A549 (cell line): ENCODE results near the gene SGIP1. TPM values are rescaled to one million over a fixed set of nuclear protein-coding genes. Genes with fewer than 3 reads are reported as not detected.

Experiments
- ATAC-seq, 2 experiments: fragments of 200-7000 bp in 1 of 2; fragments of >200 bp in 1 of 2; cut with Nextera tagmentation in 1 of 2; cut with Tn5 transposase in 1 of 2; 3 replicates each; pipeline versions ENCODE4 v1.8.0 to v1.9.1; 2018 to 2020; ENCODE audit warnings: mild to moderate bottlenecking in 1 of 2, moderate library complexity in 1 of 2
- CTCF ChIA-PET: fragments of 300-600 bp; sonication (Branson Sonifier 250); formaldehyde crosslinking; extraction: SDS; loops from one replicate; lab custom pipeline; 2021; ENCODE audit warnings: antibody characterized with exemption, inconsistent platforms; lab: Yijun Ruan, JAX
- POLR2A ChIA-PET: fragments of 350-600 bp; formaldehyde crosslinking; extraction: SDS; loops from one replicate; lab custom pipeline; 2021; ENCODE audit warnings: antibody characterized with exemption, inconsistent platforms; lab: Yijun Ruan, JAX
- DNase-seq, 2 experiments: peaks; one replicate each; pipeline versions ENCODE4 v3.0.0 to v3.0.0-alpha.2; 2011 to 2016; ENCODE audit warnings: low read depth in 1 of 2, low spot score in 1 of 2
- FAIRE-seq: peaks from 2 replicates; lab custom pipeline; 2011; peaks lifted over from hg19 to GRCh38; lab: Jason Lieb, UNC
- H3K27ac ChIP-seq, 2 experiments: fragments of >200 bp; sonication (Bioruptor Twin); formaldehyde crosslinking; 3 replicates each; pipeline ENCODE4 v1.5.1; 2016 to 2017
- H3K4me1 ChIP-seq: fragments of >200 bp; sonication (Bioruptor Twin); formaldehyde crosslinking; 3 replicates; pipeline ENCODE4 v1.6.1; 2016
- H3K4me2 ChIP-seq: fragments of >200 bp; sonication (Bioruptor Twin); formaldehyde crosslinking; 3 replicates; pipeline ENCODE4 v1.6.1; 2016
- H3K4me3 ChIP-seq: fragments of >200 bp; sonication (Bioruptor Twin); formaldehyde crosslinking; 3 replicates; pipeline ENCODE4 v1.5.1; 2016
- H3K9me3 ChIP-seq: fragments of >200 bp; sonication (Bioruptor Twin); formaldehyde crosslinking; 3 replicates; pipeline ENCODE4 v1.6.1; 2016
- BHLHE40 ChIP-seq: IDR thresholded peaks from 2 replicates; pipeline ENCODE4 v1.6.1; 2012; ENCODE audit warnings: low read depth, low read length, inconsistent platforms
- CBX2 ChIP-seq: fragments of 200-600 bp; sonication (generic); IDR thresholded peaks from 2 replicates; pipeline ENCODE4 v1.6.1; 2016; ENCODE audit warnings: low read depth, mild to moderate bottlenecking, borderline replicate concordance
- CEBPB ChIP-seq, 2 experiments: fragments of >200 bp in 1 of 2; sonication (Bioruptor Twin) in 1 of 2; formaldehyde crosslinking in 1 of 2; IDR thresholded peaks; 2 replicates each; pipeline ENCODE4 v1.6.1; 2012 to 2016
- CHD2 ChIP-seq: fragments of 150-350 bp; IDR thresholded peaks from 2 replicates; pipeline ENCODE4 v1.6.1; 2014; ENCODE audit warnings: low read length; ENCODE audit not compliant: partially characterized antibody
- EHMT2 ChIP-seq: fragments of 200-600 bp; sonication (generic); IDR thresholded peaks from 2 replicates; pipeline ENCODE4 v1.6.1; 2016; ENCODE audit warnings: antibody characterized with exemption, low read depth, mild to moderate bottlenecking, moderate library complexity
- ESRRA ChIP-seq: fragments of 150-350 bp; IDR thresholded peaks from 2 replicates; pipeline ENCODE4 v1.6.1; 2014; ENCODE audit warnings: mild to moderate bottlenecking, low read length, borderline replicate concordance
- FOSB ChIP-seq: fragments of 250-450 bp; sonication (Bioruptor Pico); IDR thresholded peaks from 2 replicates; pipeline ENCODE4 v1.5.0; 2020; ENCODE audit warnings: mild to moderate bottlenecking, moderate library complexity
- FOXS1 ChIP-seq: fragments of 250-450 bp; sonication (Bioruptor Pico); IDR thresholded peaks from 2 replicates; pipeline ENCODE4 v1.5.0; 2020; ENCODE audit warnings: mild to moderate bottlenecking, moderate library complexity
- HOXB5 ChIP-seq: fragments of 250-450 bp; sonication (Bioruptor Pico); IDR thresholded peaks from 2 replicates; pipeline ENCODE4 v1.5.0; 2020; ENCODE audit warnings: mild to moderate bottlenecking, moderate library complexity
- JUNB ChIP-seq: fragments of >200 bp; sonication (Bioruptor Twin); formaldehyde crosslinking; IDR thresholded peaks from 2 replicates; pipeline ENCODE4 v1.6.1; 2016
- KDM1A ChIP-seq: fragments of 200-600 bp; sonication (generic); IDR thresholded peaks from 2 replicates; pipeline ENCODE4 v1.6.1; 2016; ENCODE audit warnings: low read depth, mild to moderate bottlenecking
- MAFK ChIP-seq: fragments of 450-650 bp; IDR thresholded peaks from 2 replicates; pipeline ENCODE4 v1.6.1; 2014; ENCODE audit not compliant: partially characterized antibody
- NFE2L2 ChIP-seq: fragments of 150-350 bp; conservative IDR thresholded peaks from 2 replicates; pipeline ENCODE4 v1.6.1; 2014; ENCODE audit warnings: low read length
- NR3C1 ChIP-seq: fragments of >200 bp; sonication (Bioruptor Twin); formaldehyde crosslinking; IDR thresholded peaks from 3 replicates; pipeline ENCODE4 v1.6.1; 2017
- POLR2AphosphoS2 ChIP-seq: conservative IDR thresholded peaks from 2 replicates; pipeline ENCODE4 v1.6.1; 2012; ENCODE audit warnings: low read length, improper control_type of control experiment, inconsistent platforms
- RARB ChIP-seq: fragments of 250-450 bp; sonication (Bioruptor Pico); IDR thresholded peaks from 2 replicates; pipeline ENCODE4 v1.8.0; 2021; ENCODE audit warnings: mild to moderate bottlenecking, moderate library complexity
- RNF2 ChIP-seq: fragments of 200-600 bp; sonication (generic); IDR thresholded peaks from 2 replicates; pipeline ENCODE4 v1.6.1; 2016; ENCODE audit warnings: low read depth, mild to moderate bottlenecking, antibody characterized with exemption, moderate library complexity, borderline replicate concordance
- SMC3 ChIP-seq: fragments of >200 bp; sonication (Bioruptor Twin); formaldehyde crosslinking; IDR thresholded peaks from 3 replicates; pipeline ENCODE4 v1.6.1; 2018; ENCODE audit warnings: inconsistent platforms
- SREBF2 ChIP-seq: fragments of 450-650 bp; IDR thresholded peaks from 2 replicates; pipeline ENCODE4 v1.6.1; 2014; ENCODE audit warnings: mild to moderate bottlenecking, moderate library complexity
- TFCP2L1 ChIP-seq: fragments of 250-450 bp; sonication (Bioruptor Pico); IDR thresholded peaks from 2 replicates; pipeline ENCODE4 v1.5.0; 2021; ENCODE audit warnings: mild to moderate bottlenecking
- ZFP36 ChIP-seq: fragments of 450-650 bp; IDR thresholded peaks from 2 replicates; pipeline ENCODE4 v1.6.1; 2014; ENCODE audit warnings: borderline replicate concordance; ENCODE audit not compliant: partially characterized antibody
- ZNF302 ChIP-seq: fragments of 250-450 bp; sonication (Bioruptor Pico); IDR thresholded peaks from 2 replicates; pipeline ENCODE4 v1.9.0; 2021; ENCODE audit warnings: inconsistent platforms, mild to moderate bottlenecking, moderate library complexity
- WGBS: methylation state at CpG from one replicate; pipeline ENCODE4 v1.1.6; 2017; ENCODE audit errors: missing lambda C conversion rate; 5-methylcytosine and 5-hydroxymethylcytosine counted together
- polyA plus RNA-seq, 4 experiments: library from polyadenylated mRNA; depleted of rRNA in 3 of 4; stranded (reverse); fragments of >200 nt; fragmentation: RNase III in 1 of 4; extraction: RNeasy Plus Mini Kit Qiagen cat#74134 plus additional on column Dnase treatment in 1 of 4; gene quantifications; 2 replicates in 3 of 4; 3 replicates in 1 of 4; pipeline ENCODE4 v1.2.3, GENCODE V29; 2011 to 2017
- TF ChIP-seq, protein P1 (sequence below): fragments of >200 bp; sonication (Bioruptor Twin); formaldehyde crosslinking; IDR thresholded peaks from 3 replicates; pipeline ENCODE4 v1.5.1; 2016
- TF ChIP-seq, protein P2 (sequence below): fragments of 200-600 bp; sonication (generic); IDR thresholded peaks from 2 replicates; pipeline ENCODE4 v1.6.1; 2016; ENCODE audit warnings: antibody characterized with exemption, mild to moderate bottlenecking, moderate library complexity
- TF ChIP-seq, protein P3 (sequence below): fragments of 450-650 bp; IDR thresholded peaks from 2 replicates; pipeline ENCODE4 v1.6.1; 2014; ENCODE audit warnings: antibody characterized with exemption
- TF ChIP-seq, protein P4 (sequence below): fragments of >200 bp; sonication (Bioruptor Twin); formaldehyde crosslinking; IDR thresholded peaks from 2 replicates; pipeline ENCODE4 v1.6.1; 2016
- TF ChIP-seq, protein P5 (sequence below): fragments of 250-450 bp; sonication (Bioruptor Pico); IDR thresholded peaks from 2 replicates; pipeline ENCODE4 v1.5.0; 2021; ENCODE audit warnings: mild to moderate bottlenecking, moderate library complexity, borderline replicate concordance

The SGIP1 gene
- polyA plus RNA-seq, 2 of the 4 experiments (the other 2 are of a cell fraction): not detected

DNA sequence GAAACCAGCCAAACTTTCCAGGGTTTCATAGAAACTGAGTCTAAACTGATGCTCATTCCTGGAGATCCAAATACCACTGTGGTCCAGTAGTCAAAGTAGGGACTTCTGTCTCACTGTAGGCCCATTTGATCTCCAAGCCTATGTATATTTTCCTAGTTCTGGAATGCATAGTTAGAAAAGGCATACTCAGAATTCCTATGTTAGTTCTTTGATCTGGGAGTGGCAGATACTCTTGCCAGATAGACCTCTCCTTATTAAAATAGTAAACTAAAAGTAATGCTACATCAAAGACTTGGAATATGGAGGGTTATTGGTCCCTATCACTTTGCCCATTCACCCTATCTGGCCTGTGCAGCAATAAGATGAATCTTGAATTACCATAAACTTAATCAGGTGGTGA is 10.4 kb upstream of the SGIP1 start:
- H3K4me1 ChIP-seq: peaks cover 44% of the 10 kb centered on the region
- CTCF ChIA-PET: no interaction called here
- H3K9me3 ChIP-seq: no peaks in the 10 kb centered on the region
- no peak for ATAC-seq
- TF ChIP-seq HOXB5 (CRISPR knock-in tag) (no peak), CHD2 (no peak), RNF2 (no peak), ZFP36 (no peak), NR3C1 (no peak), CBX2 (no peak), BHLHE40 (no peak), EHMT2 (no peak), POLR2AphosphoS2 (no peak), ZNF302 (CRISPR knock-in tag) (no peak), SMC3 (no peak), RARB (CRISPR knock-in tag) (no peak), FOXS1 (CRISPR knock-in tag) (no peak), FOSB (CRISPR knock-in tag) (no peak), ESRRA (no peak)
- TF ChIP-seq, protein P1, sequence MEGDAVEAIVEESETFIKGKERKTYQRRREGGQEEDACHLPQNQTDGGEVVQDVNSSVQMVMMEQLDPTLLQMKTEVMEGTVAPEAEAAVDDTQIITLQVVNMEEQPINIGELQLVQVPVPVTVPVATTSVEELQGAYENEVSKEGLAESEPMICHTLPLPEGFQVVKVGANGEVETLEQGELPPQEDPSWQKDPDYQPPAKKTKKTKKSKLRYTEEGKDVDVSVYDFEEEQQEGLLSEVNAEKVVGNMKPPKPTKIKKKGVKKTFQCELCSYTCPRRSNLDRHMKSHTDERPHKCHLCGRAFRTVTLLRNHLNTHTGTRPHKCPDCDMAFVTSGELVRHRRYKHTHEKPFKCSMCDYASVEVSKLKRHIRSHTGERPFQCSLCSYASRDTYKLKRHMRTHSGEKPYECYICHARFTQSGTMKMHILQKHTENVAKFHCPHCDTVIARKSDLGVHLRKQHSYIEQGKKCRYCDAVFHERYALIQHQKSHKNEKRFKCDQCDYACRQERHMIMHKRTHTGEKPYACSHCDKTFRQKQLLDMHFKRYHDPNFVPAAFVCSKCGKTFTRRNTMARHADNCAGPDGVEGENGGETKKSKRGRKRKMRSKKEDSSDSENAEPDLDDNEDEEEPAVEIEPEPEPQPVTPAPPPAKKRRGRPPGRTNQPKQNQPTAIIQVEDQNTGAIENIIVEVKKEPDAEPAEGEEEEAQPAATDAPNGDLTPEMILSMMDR: no peak
- TF ChIP-seq, protein P2, sequence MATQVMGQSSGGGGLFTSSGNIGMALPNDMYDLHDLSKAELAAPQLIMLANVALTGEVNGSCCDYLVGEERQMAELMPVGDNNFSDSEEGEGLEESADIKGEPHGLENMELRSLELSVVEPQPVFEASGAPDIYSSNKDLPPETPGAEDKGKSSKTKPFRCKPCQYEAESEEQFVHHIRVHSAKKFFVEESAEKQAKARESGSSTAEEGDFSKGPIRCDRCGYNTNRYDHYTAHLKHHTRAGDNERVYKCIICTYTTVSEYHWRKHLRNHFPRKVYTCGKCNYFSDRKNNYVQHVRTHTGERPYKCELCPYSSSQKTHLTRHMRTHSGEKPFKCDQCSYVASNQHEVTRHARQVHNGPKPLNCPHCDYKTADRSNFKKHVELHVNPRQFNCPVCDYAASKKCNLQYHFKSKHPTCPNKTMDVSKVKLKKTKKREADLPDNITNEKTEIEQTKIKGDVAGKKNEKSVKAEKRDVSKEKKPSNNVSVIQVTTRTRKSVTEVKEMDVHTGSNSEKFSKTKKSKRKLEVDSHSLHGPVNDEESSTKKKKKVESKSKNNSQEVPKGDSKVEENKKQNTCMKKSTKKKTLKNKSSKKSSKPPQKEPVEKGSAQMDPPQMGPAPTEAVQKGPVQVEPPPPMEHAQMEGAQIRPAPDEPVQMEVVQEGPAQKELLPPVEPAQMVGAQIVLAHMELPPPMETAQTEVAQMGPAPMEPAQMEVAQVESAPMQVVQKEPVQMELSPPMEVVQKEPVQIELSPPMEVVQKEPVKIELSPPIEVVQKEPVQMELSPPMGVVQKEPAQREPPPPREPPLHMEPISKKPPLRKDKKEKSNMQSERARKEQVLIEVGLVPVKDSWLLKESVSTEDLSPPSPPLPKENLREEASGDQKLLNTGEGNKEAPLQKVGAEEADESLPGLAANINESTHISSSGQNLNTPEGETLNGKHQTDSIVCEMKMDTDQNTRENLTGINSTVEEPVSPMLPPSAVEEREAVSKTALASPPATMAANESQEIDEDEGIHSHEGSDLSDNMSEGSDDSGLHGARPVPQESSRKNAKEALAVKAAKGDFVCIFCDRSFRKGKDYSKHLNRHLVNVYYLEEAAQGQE: no peak
- TF ChIP-seq, protein P3, sequence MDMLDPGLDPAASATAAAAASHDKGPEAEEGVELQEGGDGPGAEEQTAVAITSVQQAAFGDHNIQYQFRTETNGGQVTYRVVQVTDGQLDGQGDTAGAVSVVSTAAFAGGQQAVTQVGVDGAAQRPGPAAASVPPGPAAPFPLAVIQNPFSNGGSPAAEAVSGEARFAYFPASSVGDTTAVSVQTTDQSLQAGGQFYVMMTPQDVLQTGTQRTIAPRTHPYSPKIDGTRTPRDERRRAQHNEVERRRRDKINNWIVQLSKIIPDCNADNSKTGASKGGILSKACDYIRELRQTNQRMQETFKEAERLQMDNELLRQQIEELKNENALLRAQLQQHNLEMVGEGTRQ: no peak
- TF ChIP-seq, protein P4, sequence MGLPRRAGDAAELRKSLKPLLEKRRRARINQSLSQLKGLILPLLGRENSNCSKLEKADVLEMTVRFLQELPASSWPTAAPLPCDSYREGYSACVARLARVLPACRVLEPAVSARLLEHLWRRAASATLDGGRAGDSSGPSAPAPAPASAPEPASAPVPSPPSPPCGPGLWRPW: no peak
- TF ChIP-seq, all 56 proteins: peak for 0
- Histone ChIP-seq H3K4me3 (no peak overlapping the region), H3K4me2 (peak overlapping the region; percentile 37; the same call in 2 of the 3 replicates), H3K27ac (peak overlapping the region in 1 of 2 experiments; percentile 10; a peak in 1 of 6 replicates)
- DNase-seq: no peak
- POLR2A ChIA-PET: no interaction called here
- no peak for FAIRE-seq

DNA sequence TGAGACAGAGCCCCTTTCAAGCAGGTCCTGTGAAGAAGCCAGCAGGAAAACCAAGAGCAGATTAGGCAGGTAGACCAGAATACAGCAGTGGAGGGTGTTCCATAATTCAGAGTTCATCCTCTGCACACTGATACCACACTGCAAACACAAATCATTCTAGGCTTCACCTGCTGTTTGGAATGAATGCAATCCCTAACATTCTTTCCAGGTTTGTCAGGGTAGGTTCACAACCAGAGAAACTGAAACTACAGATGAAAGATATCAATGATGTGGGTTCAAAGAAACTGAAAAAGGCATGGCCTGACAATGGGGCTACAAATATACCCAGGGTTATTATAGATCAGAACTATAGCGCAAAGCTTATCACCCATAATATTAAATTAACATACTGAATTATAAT is 8.9 kb upstream of the SGIP1 start:
- no peak overlapping the region for H3K4me3 ChIP-seq
- peaks cover 39% of the 10 kb centered on the region for H3K4me1 ChIP-seq
- TF ChIP-seq HOXB5 (CRISPR knock-in tag): no peak
- no peak for TF ChIP-seq TFCP2L1
- TF ChIP-seq CEBPB (IDR thresholded peaks at IDR 0.05): no peak
- TF ChIP-seq JUNB: no peak
- TF ChIP-seq SREBF2: no peak
- no peak for TF ChIP-seq NFE2L2
- TF ChIP-seq, protein P5, sequence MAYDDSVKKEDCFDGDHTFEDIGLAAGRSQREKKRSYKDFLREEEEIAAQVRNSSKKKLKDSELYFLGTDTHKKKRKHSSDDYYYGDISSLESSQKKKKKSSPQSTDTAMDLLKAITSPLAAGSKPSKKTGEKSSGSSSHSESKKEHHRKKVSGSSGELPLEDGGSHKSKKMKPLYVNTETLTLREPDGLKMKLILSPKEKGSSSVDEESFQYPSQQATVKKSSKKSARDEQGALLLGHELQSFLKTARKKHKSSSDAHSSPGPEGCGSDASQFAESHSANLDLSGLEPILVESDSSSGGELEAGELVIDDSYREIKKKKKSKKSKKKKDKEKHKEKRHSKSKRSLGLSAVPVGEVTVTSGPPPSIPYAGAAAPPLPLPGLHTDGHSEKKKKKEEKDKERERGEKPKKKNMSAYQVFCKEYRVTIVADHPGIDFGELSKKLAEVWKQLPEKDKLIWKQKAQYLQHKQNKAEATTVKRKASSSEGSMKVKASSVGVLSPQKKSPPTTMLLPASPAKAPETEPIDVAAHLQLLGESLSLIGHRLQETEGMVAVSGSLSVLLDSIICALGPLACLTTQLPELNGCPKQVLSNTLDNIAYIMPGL (CRISPR knock-in tag): no peak
- no peak for TF ChIP-seq KDM1A
- no peak for TF ChIP-seq MAFK
- TF ChIP-seq, all 56 proteins: peak for 0
- Histone ChIP-seq H3K9me3 (no peaks in the 10 kb centered on the region), H3K27ac (no peak overlapping the region), H3K4me2 (no peak overlapping the region)
- CTCF ChIA-PET: no interaction called here
- WGBS: 97% methylated on average over 1 of the region's 1 CpG
- FAIRE-seq: no peak
- POLR2A ChIA-PET: no interaction called here
- ATAC-seq: no peak
- DNase-seq: no peak
